GM18508 (cell line): ENCODE measurements around the gene ZP4.

Source experiments
- ATAC-seq: cut with Tn5 transposase; IDR thresholded peaks from one replicate; pipeline ENCODE4 v1.9.1; 2021; ENCODE audit warnings: moderate number of reproducible peaks; ENCODE audit not compliant: insufficient read depth, unreplicated experiment

Gene ZP4

GRCh38 chr1:237890822-237891221 is at the start of gene ZP4:
TSS of gene ZP4 (minus strand) at chr1:237890922. CDS start at chr1:237890635, 287 bp downstream.
- no peak for ATAC-seq

GRCh38 chr1:237938553-237938952 is 47.8 kb upstream of the ZP4 start:
- ATAC-seq, result no peak

- no peak for ATAC-seq
Measured at GRCh38 chr1:237938068-237938467, 47.3 kb upstream of the ZP4 start.

- ATAC-seq, result no peak
Measured at GRCh38 chr1:237932816-237933215, 42.1 kb upstream of the ZP4 start.

GRCh38 chr1:237931581-237931980 is 40.9 kb upstream of the ZP4 start:
- ATAC-seq, result no peak

- no peak for ATAC-seq
Measured at GRCh38 chr1:237927198-237927597, 36.5 kb upstream of the ZP4 start.

- no peak for ATAC-seq
Measured at GRCh38 chr1:237921306-237921705, 30.6 kb upstream of the ZP4 start.

- ATAC-seq, result no peak
Measured at GRCh38 chr1:237913345-237913744, 22.6 kb upstream of the ZP4 start.

GRCh38 chr1:237911911-237912310 is 21.2 kb upstream of the ZP4 start:
- no peak for ATAC-seq

GRCh38 chr1:237910834-237911233 is 20.1 kb upstream of the ZP4 start:
- ATAC-seq, result no peak

GRCh38 chr1:237903961-237904360 is 13.2 kb upstream of the ZP4 start:
- ATAC-seq, result no peak

GRCh38 chr1:237902960-237903743 is 12.4 kb upstream of the ZP4 start:
- ATAC-seq, result no peak

- no peak for ATAC-seq
Measured at GRCh38 chr1:237901299-237901934, 10.7 kb upstream of the ZP4 start.

GRCh38 chr1:237895630-237896029 is 4.9 kb upstream of the ZP4 start:
- ATAC-seq, result no peak

GRCh38 chr1:237894131-237894530 is 3.4 kb upstream of the ZP4 start:
- no peak for ATAC-seq

GRCh38 chr1:237891979-237892378 is 1.3 kb upstream of the ZP4 start:
- no peak for ATAC-seq

GRCh38 chr1:237891266-237891665 is 544 bp upstream of the ZP4 start:
- ATAC-seq, result no peak

GRCh38 chr1:237890416-237890815 is 306 bp downstream of the ZP4 start:
- no peak for ATAC-seq

GRCh38 chr1:237888143-237888542 is 2.6 kb downstream of the ZP4 start:
- ATAC-seq, result no peak

- no peak for ATAC-seq
Measured at GRCh38 chr1:237887542-237887941, 3.2 kb downstream of the ZP4 start.

GRCh38 chr1:237884237-237884636 is 6.5 kb downstream of the ZP4 start:
- ATAC-seq, result no peak

- no peak for ATAC-seq
Measured at GRCh38 chr1:237879195-237879594, 11.5 kb downstream of the ZP4 start.
